ENCODE data around the gene LSMEM2.
"Not testable (repeated sequence)": the region's sequence is repeated elsewhere in the genome, so short reads cannot be mapped to it uniquely, and the experiment has no call there.

Gene LSMEM2

DNA sequence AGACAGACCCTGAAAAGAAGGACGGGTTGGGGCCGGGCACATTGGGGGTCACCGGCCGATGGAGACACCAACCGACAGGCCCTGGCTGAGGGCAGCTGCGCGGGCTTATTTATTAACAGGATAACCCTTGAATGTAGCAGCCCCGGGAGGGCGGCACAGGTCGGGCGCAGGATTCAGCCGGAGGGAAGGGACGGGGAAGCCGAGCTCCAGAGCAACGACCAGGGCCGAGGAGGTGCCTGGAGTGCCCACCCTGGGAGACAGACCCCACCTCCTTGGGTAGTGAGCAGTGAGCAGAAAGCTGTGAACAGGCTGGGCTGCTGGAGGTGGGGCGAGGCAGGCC, 2.2 kb upstream of the LSMEM2 start:
- no peak for DNase-seq (ENCODE audit: low read depth in 2 of 3, low spot score in 2 of 3)

DNA sequence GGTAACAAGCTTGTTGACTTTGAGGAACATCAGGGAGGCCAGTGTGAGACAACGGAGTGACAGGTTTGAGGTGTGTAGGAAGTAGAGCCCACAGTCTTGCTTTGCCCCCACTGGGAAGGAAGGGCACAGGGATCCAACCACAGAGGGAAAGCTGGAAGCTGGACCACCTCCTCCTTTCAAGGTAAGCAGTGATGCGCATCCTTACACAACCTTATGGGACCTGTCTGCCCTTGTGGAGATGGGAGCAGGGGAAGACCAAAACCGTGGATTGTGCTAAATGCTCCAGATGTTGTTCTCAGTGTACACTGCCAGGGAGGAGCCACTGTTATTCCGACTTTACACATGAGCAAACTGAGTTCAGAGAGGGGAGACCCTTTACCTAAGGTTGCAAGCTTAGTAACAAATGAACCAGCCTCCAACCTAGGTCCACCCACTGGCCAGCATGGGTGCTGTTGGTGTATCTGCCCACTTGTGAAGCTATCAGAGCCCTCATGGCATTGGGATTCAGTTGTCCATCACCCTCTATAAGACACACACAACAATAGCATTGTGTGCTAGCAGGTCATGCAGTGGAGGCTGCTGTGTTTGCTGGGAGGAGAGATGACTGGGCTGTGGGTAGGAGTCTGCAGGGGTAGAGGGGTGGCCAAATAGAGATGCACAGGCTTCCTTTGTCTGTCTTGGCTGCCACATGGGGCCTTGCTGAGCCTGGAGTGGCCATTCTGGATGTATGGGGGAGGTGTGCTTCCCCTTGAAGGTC, 586 bp upstream of the LSMEM2 start:
- no peak for DNase-seq (ENCODE audit: low read depth in 2 of 3, low spot score in 2 of 3)

DNA sequence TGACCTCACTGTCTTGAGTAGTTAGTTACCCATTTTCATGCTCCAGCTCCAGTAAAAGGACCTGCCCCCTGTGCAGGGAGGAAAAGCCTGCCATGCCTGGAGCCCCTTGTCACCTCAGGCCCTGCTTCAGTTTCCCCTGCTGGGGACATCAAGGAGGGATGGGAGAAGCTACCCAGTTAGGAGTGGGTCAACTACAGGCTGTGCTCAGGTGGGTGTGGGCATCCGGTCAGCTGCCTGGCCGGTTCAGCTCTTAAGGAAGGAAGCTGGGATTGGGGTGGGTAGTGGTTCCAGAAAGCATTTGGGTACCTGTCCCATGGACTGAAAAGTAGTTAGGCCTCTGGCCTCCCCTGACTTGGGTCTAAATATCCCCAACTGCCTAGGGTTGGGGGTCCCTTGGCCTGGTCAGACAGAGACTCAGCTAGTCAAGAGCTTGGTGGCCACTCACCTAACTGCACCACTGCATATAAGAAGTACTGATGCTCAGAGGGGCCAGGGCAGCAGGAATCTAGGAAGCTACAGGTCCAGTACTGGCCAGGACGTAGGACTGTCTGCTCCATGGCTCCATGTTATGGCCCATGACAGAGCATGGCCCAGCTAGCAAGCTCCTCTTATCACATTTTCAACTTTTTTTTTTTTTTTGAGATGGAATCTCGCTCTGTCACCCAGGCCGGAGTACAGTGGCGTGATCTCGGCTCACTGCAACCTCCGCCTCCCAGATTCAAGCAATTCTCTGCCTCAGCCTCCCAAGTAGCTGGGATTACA, 549 bp downstream of the LSMEM2 start:
- no peak for DNase-seq (ENCODE audit: low read depth in 2 of 3, low spot score in 2 of 3)

DNA sequence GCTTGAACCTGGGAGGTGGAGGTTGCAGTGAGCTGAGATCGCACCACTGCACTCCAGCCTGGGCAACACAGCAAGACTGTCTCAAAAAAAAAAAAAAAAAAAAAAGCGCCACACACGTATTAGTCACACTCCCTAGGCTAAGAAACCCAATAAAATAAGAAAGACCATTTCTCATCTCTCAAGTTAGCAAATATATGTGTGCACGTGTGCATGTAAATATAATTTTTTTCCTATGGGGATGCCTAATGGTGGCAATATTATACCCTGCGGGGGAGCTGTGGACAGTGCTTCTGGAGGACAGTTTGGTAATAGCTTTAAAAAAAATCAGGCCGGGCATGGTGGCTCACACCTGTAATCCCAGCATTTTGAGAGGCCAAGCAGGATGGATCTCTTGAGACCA, 5.2 kb downstream of the LSMEM2 start:
- not testable (repeated sequence) for DNase-seq (ENCODE audit: low read depth in 2 of 3, low spot score in 2 of 3)

DNA sequence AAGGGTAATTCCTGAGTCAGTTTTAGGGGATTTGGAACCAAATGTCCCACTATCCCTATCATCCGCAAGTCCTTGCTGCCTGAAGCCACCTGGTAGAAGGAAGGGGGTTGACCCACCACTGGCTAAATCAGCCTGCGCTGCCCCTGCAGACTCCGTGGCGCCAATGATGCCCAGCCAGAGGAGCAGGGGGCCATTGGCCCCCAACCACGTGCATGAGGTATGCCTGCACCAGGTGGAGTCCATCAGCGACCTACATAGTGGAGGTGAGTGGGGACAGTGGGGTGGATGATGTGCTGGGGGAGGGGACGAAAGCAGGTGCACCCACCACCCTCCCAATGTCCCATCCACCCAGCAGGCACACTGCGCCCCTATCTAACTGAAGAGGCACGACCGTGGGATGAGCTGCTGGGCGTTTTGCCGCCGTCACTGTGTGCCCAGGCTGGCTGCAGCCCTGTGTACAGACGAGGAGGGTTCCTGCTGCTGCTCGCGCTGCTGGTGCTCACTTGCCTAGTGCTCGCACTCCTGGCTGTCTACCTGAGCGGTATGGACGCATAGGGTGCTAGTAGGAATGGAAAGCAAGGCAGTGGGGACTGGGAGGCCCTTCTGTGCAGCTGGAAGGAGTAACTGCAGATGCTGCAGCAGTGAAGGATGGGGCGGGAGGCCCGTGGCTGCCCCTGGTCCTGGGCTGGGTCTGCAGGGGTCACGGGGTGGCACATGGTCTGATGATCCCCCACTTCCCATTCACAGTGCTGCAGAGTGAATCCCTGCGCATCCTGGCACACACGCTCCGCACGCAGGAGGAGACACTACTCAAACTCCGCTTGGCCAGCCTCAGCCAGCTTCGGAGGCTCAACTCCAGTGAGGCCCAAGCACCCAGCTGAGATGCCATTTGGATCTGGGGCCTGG, 7.7 kb downstream of the LSMEM2 start:
- no peak for DNase-seq (ENCODE audit: low read depth in 2 of 3, low spot score in 2 of 3)

DNA sequence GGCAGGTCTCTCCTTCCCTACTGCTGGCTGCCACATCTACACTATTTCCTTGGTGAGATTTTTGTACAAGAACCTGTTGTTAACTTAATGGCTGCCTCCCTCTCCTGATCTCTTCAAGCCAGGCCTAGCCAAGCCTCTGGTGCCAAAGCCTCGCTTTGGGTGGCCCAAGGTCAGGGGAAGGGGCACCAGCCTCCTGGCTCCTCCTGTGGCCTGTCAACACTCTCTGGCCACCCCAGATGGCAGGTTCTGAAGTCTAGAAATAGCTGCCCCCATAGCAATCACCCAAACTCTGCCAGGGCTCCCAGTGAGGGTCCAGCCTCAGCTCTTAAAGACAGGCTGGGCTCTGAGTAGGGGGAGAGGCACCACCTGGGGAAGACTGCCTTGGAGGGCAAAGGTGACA, 8.4 kb downstream of the LSMEM2 start:
- DNase-seq (ENCODE audit: low read depth in 2 of 3, low spot score in 2 of 3): no peak

DNA sequence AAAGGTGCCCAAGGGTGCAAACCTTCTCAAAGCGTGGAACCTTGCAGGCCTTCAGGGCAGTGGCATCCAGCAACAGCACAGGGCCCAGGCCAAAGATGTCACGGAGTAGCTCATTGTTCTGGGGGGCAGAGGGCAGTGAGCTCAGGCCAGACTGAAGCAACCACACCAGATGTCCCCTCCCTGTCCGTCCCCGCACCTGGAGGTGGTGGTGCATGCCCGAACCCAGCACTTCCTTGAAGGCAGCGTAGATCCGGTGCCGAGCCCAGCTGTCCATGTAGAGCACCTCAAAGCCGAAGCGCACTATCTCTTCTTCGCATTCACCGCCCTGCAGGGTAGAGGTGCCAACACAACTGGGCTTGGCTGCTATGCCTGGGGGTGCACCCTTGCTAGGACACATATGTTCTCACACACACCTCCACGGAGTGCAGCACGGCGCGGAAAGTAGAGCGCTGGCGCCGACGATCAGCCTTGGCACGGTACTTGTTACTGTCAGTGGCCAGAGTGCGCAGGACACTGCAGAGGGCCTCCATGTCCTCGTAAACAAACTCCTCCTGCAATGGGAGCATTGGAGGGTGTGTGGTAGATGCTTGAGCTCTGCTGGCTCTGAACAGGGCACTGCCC, 9.6 kb downstream of the LSMEM2 start:
- DNase-seq (ENCODE audit: low read depth in 2 of 3, low spot score in 2 of 3): no peak

DNA sequence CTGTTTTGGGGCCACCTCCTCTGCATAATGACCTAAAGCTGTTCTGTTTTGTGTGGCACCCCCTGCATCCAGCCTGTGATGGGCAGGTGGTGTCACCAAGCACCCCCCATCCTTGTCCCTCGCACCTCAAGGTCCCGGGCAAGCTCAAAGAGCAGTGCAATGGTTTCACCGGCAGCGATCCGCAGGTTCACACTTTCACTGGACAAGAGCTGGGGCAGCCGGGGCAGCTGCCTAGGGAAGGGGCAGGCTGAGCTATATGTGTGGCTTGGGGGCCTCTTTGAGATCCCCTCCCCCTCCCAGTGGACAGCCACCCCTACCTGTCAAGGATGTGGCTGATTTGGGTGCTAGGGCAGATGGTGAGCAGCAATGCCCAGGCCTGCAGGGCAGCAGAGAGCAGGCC, 10.2 kb downstream of the LSMEM2 start:
- no peak for DNase-seq (ENCODE audit: low read depth in 2 of 3, low spot score in 2 of 3)

DNA sequence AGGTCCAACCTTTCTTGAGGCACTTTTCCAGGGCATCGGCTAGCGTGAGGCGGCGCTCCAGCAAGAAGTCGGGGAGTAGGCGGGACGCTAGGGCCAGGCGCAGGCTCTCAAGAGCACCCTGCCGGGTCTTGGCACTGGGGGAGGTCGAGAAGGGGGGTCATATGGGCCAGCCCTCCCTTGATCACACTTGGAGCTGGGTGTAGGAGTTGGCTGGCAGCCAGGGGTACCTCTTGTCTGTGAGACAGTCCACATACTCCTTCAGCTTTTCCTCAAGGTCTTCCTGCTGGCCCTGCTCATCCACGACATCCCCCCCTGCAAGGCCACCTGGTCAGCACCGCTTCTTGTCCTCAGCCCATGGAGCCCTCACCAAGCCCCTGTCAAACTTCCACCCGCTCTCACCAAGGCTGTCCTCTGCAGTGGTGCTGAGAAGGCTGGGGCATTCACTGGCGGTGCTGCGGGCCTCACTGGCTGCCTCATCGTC, 11.3 kb downstream of the LSMEM2 start:
- no peak for DNase-seq (ENCODE audit: low read depth in 2 of 3, low spot score in 2 of 3)

DNA sequence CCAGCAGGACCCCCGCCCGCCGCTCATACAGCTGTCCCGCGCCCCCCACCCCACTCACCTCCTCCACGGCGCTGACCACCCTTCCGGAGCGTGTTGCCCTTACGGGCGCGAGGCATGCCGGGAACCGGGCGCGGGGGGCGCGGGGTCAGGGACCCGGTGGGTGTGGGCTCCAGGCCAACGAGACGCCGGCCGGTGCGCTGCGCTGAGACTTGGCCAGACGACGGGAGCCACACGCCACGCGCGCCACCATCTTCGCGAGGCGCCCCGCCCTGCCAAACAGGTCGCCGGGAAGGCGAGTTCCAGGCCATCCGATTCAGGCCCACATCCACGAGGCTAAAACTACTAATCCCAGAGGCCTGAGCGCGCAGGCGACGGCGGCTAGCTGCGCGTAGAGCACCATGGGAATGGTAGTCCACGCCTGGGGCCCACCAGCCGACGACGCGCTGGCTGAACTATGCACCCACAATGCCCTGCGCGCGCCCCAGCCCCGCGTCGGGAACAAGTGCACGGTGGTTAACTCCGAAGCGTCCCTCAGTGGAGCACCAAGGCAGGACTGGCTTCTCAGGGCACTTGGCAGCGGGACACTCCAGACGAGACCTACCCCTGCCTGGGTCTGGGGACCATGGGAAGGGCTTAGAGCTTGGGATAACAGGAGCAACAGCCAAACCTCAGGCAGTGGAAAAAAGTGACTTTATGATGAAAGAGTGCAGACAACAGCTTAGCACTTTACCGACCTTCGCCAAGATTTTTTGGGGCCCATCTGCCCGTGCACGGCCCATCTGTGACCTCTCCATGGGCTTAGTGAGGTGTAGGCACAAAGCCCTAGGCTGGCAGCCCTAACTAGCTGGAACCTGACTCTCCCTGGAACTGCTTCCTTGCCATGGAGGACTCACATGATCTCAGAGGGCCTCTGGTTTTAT, 13.5 kb downstream of the LSMEM2 start, which contains the start of gene IFRD2:
TSS of gene IFRD2 (minus strand) at position 271 of the 920 bp plus-strand sequence. CDS start at position 116, 155 bp downstream.
- DNase-seq (ENCODE audit: low read depth in 2 of 3, low spot score in 2 of 3): peak; percentile 77 to 88 (median 80)

DNA sequence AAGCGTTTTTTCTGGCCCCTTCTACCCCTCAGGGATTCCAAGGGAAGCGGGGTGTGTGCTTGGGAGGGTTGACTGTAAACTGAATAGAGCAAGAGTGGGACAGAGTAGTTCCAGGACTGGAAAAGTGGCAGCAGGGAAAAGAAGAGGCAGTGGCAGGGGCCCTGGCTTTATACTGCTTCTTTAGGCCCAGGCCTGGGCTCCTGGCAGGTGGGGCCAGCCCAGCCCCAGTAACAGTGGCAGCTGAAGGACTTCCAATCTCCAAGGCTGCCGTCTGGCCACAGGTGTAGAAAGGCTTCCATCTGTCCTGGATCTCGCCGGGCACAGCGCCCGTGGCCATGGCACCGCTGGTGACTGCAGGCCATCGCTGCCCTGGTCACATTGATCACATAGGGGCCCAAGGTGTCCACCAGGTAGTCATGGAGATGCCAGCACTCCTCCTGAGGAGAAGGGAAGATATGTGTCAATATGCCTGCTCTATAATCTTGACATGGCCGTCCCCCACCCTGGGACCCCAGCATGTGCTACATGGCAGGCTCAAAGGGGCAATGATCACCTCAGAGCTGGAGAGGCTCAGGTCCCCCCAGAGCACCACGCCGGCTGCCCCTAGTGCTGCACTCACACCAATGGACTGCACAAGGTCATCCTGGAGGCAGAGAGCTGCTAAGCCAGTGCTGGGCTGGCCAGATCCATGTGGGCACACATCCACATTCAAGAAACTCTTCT, 14.4 kb downstream of the LSMEM2 start:
- no peak for DNase-seq (ENCODE audit: low read depth in 2 of 3, low spot score in 2 of 3)

DNA sequence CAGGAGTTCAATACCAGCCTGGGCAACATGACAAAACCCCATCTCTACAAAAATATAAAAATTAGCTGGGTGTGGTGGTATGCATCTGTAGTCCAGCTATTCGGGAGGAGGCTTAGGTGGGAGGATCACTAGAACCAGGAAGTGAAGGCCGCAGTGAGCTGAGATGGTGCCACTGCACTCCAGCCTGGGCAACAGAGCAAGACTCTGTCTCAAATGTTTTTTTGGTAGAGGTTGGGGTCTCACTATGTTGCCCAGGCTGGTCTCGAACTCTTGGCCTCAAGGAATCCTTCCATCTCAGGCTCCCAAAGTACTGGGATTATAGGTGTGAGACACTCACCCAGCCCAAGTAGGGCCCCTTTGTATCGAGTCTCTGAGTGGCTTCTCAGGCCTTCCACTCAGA, 15.2 kb downstream of the LSMEM2 start:
- DNase-seq (ENCODE audit: low read depth in 2 of 3, low spot score in 2 of 3): no peak

DNA sequence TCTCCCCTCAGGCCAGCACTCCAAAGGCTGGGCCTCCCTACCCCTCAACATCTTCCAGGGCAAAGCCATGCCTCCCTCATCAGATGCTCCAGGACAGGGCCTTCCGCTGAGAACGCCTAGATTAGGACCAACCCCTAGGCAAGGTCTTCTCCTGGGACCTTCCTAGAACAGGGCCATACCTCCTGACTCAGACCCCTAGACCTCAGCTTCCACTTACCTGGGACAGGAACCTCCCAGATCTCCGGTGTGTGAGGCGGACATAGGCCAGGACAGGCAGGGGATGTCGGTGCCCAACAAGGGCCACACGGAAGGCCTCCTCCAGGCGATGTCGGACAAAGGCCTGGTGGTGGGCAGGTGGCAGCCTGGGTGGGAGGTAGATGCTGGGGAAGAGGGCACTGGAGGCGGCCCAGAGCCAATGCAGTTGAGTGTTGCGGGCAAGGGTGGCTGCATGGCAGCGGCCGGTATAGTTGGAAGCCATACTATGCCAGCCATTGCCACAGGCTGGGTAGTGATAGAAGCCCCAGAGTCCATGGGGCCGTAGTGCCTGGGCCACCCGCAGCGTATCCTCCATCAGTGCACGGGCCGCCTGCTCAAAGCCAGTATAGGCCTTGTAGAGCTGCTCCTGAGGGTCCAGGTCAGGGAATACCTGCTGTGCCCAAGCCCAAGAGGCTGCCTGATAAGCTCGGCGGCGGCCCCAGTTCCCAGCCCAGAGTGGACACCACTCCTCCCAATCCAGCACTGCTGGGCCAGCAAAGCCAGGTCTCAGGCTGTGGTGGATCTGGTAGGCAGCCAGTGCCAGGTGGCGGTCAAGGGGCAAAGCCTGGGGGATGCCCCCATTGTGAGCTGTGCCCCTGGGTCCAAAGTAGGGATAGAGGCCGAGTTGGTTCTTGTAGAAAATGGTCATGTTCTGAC, 15.9 kb downstream of the LSMEM2 start:
- DNase-seq (ENCODE audit: low read depth in 2 of 3, low spot score in 2 of 3): no peak

DNA sequence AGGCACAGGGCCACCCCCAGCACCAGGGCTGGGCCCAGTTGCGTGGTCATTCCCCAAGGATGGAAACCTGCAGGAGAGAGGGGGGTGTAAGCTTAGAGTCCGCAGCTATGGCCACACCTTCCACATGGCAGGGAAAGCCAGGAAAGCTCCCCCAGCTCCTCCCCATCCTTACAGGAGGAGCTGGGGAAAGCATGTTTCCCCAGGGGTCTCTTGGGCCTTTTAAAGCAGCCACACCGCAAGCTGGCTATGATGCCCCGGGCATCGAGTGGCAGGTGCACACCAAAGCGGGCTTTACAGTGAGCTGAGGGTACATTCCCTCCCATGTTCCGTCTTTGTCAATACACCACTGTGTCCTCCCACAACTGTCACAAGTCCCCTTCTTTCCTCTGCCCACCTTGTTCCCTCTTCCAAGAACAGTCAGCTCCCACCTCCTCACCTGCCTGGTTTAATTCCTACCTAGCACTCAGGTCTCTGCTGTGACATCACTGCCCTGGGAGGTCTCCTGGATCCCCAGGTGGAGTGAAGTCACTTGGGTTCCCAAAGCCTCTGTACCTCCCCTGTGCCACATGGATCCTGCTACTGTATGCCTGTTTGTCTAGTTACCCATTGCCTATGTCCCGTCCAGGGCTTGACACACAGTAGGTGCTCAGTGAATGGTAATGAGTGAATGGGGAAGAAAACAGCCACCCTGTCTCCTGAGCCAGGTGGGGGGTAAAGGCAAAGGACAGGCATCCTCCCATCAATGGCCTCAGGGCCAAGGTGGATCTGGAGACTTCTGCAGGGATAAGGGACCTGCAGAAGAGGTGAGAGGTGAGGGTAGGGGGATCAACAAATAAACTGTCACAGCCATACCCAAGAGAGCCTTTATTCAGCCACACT, 16.9 kb downstream of the LSMEM2 start:
- DNase-seq (ENCODE audit: low read depth in 2 of 3, low spot score in 2 of 3): no peak

DNA sequence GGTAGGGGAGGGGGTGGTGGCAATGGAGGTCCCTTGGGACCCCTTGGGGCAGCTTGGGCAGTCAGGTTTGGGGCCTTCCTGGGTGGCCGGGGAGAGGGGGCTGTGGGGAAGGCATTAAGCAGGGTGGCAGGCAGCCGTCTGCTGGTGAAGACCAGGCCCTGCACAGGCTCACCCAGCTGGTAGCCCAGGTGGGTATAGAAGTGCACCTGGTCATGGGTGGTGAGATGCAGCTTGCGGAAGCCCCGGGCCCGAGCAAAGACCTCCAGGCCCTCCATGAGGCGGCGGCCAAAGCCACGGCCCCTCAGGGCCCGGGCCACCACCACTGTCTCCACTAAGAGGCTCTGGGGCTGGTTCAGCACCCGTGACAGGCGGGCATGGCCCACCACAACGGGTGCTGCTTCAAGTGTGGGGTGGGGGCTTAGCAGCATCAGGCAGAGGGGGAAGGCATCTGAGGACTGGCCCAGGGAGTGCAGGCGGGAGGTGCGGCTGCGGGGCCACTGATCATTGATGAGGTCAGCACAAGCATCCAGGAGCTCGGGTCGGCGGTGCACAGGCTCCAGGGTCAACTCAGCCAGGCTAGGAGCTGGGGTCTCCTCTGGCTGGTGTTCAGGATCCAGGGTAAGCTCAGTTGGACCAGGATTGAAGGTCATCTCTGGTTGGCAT, 18.0 kb downstream of the LSMEM2 start:
- DNase-seq (ENCODE audit: low read depth in 2 of 3, low spot score in 2 of 3): no peak

DNA sequence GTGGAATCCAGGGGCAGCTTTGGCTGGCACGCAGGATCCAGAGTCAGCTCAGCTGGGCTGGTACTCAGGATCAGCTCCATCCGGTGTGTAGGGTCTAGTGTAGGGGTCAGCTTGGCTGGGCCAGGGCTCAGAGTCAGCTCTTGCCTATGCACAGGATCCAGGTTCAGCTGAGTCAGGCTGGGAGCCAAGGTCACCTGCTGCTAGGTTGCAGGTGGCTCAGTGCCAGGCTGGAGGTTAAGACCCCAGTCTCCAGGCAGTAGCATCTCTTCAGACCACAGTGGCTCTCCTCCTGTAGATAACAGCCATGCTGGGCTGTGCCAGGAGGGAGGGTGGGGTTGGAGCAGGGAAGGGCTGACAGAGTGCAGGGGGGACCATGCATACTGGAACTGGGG, 18.5 kb downstream of the LSMEM2 start:
- DNase-seq (ENCODE audit: low read depth in 2 of 3, low spot score in 2 of 3): no peak

Data from activated CD8-positive, alpha-beta memory T cell treated with anti-CD3 and anti-CD28 coated beads for 48 hours (primary cell).